Chondrocyte (in vitro differentiated cells): ENCODE data around the gene TRIM65. TPM values are rescaled to one million over a fixed set of nuclear protein-coding genes. Genes with fewer than 3 reads are reported as not detected.

Experiments used
- DNase-seq: peaks from one replicate; pipeline ENCODE4 v3.0.0; 2021; ENCODE audit warnings: mixed read lengths, low spot score
- H3K27ac Mint-ChIP-seq: one replicate; pipeline ENCODE4 v1.8.0; 2021; ENCODE audit warnings: mild to moderate bottlenecking, moderate library complexity, mixed read lengths; ENCODE audit not compliant: unreplicated experiment
- H3K27me3 Mint-ChIP-seq: 2 replicates; pipeline ENCODE4 v1.8.0; 2021; ENCODE audit warnings: low read depth, mixed read lengths
- H3K36me3 Mint-ChIP-seq: 2 replicates; pipeline ENCODE4 v1.8.0; 2021; ENCODE audit warnings: low read depth, mixed read lengths
- H3K4me1 Mint-ChIP-seq: 2 replicates; pipeline ENCODE4 v1.8.0; 2021; ENCODE audit warnings: low read depth, mild to moderate bottlenecking, mixed read lengths
- H3K4me3 Mint-ChIP-seq: one replicate; pipeline ENCODE4 v1.8.0; 2021; ENCODE audit warnings: mild to moderate bottlenecking, moderate library complexity, mixed read lengths; ENCODE audit not compliant: unreplicated experiment
- H3K9me3 Mint-ChIP-seq: 2 replicates; pipeline ENCODE4 v1.8.0; 2021; ENCODE audit warnings: low read depth, mixed read lengths
- total RNA-seq: library from RNA; stranded (reverse); gene quantifications from 3 replicates; pipeline ENCODE4 v1.2.1, GENCODE V29; 2021
- TF ChIP-seq, protein P1 (sequence below): fragments of 200-600 bp; sonication (generic); IDR thresholded peaks from 2 replicates; pipeline ENCODE4 v1.5.0; 2021; ENCODE audit warnings: antibody characterized with exemption, mild to moderate bottlenecking, moderate library complexity

Gene TRIM65
- total RNA-seq, 1 donor from 2014 or later, result 27.1 TPM

DNA sequence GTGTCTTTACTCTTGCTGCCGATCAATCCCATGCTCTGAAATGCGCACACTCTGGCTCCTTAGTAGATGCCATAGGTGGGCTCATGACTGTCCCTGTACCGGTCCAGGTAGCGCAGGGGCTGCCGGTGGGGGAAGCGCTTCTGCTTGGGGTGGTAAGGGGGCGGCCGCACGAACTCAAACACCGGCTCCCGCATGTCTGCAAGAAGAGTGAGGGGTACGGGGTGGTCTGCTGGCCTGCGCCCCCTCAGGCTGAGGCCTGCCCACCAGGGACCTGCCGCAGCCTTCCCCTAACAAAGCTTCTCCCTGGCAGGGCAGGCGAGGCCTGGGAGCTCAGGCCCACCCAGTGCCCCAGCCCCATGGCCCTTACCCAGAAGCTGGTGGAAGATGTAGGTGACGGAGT is 2.0 kb upstream of the TRIM65 start:
- peaks cover 8% of the 10 kb centered on the region for H3K36me3 Mint-ChIP-seq
- TF ChIP-seq, protein P1, sequence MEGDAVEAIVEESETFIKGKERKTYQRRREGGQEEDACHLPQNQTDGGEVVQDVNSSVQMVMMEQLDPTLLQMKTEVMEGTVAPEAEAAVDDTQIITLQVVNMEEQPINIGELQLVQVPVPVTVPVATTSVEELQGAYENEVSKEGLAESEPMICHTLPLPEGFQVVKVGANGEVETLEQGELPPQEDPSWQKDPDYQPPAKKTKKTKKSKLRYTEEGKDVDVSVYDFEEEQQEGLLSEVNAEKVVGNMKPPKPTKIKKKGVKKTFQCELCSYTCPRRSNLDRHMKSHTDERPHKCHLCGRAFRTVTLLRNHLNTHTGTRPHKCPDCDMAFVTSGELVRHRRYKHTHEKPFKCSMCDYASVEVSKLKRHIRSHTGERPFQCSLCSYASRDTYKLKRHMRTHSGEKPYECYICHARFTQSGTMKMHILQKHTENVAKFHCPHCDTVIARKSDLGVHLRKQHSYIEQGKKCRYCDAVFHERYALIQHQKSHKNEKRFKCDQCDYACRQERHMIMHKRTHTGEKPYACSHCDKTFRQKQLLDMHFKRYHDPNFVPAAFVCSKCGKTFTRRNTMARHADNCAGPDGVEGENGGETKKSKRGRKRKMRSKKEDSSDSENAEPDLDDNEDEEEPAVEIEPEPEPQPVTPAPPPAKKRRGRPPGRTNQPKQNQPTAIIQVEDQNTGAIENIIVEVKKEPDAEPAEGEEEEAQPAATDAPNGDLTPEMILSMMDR, result no peak
- peaks cover 26% of the 10 kb centered on the region for H3K4me1 Mint-ChIP-seq
- H3K9me3 Mint-ChIP-seq, result no peaks in the 10 kb centered on the region
- DNase-seq, result no peak
- H3K4me3 Mint-ChIP-seq, result no peak overlapping the region
- no peaks in the 10 kb centered on the region for H3K27me3 Mint-ChIP-seq
- no peak overlapping the region for H3K27ac Mint-ChIP-seq

DNA sequence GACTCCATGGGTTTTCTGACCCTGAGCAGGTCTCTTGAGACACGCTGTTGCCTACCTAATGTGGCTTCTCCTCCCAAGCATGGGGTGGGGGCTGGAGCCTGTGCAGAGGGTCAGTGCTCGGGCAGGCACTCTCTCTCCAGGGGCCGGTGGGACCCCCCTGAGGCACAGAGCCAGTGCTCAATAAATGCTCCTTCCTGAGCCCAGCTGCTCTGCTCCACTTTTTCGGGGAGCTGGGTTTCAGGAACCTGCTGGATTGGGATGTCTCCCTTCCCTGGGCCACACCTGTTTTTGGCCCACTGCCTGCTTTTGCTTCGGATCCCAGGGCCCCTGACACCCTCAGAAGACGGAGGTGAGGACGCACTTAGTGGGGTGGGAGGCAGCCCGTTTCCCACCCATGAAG is 1.3 kb upstream of the TRIM65 start:
- H3K4me1 Mint-ChIP-seq, result peaks cover 27% of the 10 kb centered on the region
- no peaks in the 10 kb centered on the region for H3K9me3 Mint-ChIP-seq
- DNase-seq, result no peak
- peaks cover 8% of the 10 kb centered on the region for H3K36me3 Mint-ChIP-seq
- no peak overlapping the region for H3K4me3 Mint-ChIP-seq
- no peaks in the 10 kb centered on the region for H3K27me3 Mint-ChIP-seq
- TF ChIP-seq, protein P1, result no peak
- no peak overlapping the region for H3K27ac Mint-ChIP-seq

GRCh38 chr17:75897160-75898019 is 639 bp upstream of the TRIM65 start:
- DNase-seq, result no peak
- TF ChIP-seq, protein P1, result no peak
- H3K4me3 Mint-ChIP-seq, result peak overlapping the region; percentile 57

DNA sequence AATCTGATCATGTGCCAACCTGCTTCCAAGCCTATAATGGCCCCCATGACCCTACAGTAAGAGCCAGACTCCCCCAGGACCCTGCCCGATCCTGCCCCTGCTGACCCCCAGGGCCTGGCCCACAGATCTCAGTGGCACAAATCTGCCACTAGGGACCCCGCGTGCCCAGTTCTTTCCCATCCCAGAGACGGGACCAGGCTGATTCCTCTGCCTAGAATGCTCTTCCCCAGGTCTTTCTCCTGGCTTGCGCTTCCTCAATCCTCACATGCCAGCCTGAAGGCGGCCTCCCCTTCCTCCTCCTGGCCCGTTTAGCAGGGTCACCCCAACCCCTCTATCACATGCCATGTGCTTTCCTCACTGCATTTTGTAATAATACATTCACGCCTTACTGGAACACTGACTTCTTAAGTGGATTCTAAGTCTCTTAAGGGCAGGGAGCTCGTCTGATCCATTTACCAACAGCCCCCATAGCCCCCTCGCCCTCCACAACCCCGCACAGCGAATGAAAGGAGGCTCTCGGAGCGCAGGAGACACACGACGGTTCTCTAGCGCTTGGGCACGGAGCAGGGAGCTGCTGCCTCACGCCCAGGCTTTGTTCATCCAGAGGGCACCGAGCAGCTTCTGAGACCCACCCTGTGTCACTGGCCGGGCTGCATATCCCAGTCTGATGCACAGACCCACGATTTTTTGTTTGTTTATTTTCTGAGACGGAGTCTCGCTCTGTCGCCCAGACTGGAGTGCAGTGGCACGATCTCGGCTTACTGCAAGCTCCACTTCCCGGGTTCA is 1.2 kb downstream of the TRIM65 start:
- no peak for DNase-seq
- H3K9me3 Mint-ChIP-seq, result no peaks in the 10 kb centered on the region
- H3K36me3 Mint-ChIP-seq, result peaks cover 8% of the 10 kb centered on the region
- peaks cover 27% of the 10 kb centered on the region for H3K4me1 Mint-ChIP-seq
- TF ChIP-seq, protein P1, result peak; percentile 61
- peak overlapping the region; percentile 80 for H3K27ac Mint-ChIP-seq
- H3K27me3 Mint-ChIP-seq, result no peaks in the 10 kb centered on the region
- peak overlapping the region; percentile 80 for H3K4me3 Mint-ChIP-seq

More at GRCh38 chr17:75897160-75898019, 639 bp upstream of the TRIM65 start:
- H3K27me3 Mint-ChIP-seq, result no peaks in the 10 kb centered on the region
- no peaks in the 10 kb centered on the region for H3K9me3 Mint-ChIP-seq
- peaks cover 8% of the 10 kb centered on the region for H3K36me3 Mint-ChIP-seq
- peaks cover 27% of the 10 kb centered on the region for H3K4me1 Mint-ChIP-seq
- peak overlapping the region; percentile 68 for H3K27ac Mint-ChIP-seq

GRCh38 chr17:75894049-75894733 is 2.6 kb downstream of the TRIM65 start:
- H3K27ac Mint-ChIP-seq, result peak overlapping the region; percentile 42
- peaks cover 7% of the 10 kb centered on the region for H3K36me3 Mint-ChIP-seq
- H3K4me1 Mint-ChIP-seq, result peaks cover 27% of the 10 kb centered on the region
- TF ChIP-seq, protein P1, result no peak
- H3K4me3 Mint-ChIP-seq, result peak overlapping the region; percentile 18
- H3K27me3 Mint-ChIP-seq, result no peaks in the 10 kb centered on the region
- H3K9me3 Mint-ChIP-seq, result no peaks in the 10 kb centered on the region
- DNase-seq, result no peak
